Muscle of back (tissue), 11 donors: Measurements from ENCODE around the gene MBOAT1. TPM values are rescaled to one million over a fixed set of nuclear protein-coding genes. Genes with fewer than 3 reads are reported as not detected.

Experiments used
- DNase-seq, 3 donors: peaks; one replicate each; pipeline versions ENCODE4 v3.0.0 to v3.0.0-alpha.2; 2013
- polyA plus RNA-seq, 10 donors: library from polyadenylated mRNA; unstranded; fragments of 120-200 nt; gene quantifications; one replicate each; pipeline ENCODE4 v1.2.1, GENCODE V29; 2013; ENCODE audit not compliant: insufficient read length in 10 of 10

Gene MBOAT1
- polyA plus RNA-seq, 10 donors, result 3.7 to 5.9 (median 4.2) TPM

GRCh38 chr6:20235041-20235440 is 22.8 kb upstream of the MBOAT1 start:
- no peak for DNase-seq

- DNase-seq, result no peak
These were observed 21.9 kb upstream of the MBOAT1 start for GRCh38 chr6:20234136-20234535.

- no peak for DNase-seq
These were observed 20.9 kb upstream of the MBOAT1 start for GRCh38 chr6:20233007-20233730.

GRCh38 chr6:20232188-20232587 is 19.9 kb upstream of the MBOAT1 start:
- DNase-seq, result no peak

- no peak for DNase-seq
These were observed 18.3 kb upstream of the MBOAT1 start for GRCh38 chr6:20230401-20231119.

GRCh38 chr6:20229881-20230280 is 17.6 kb upstream of the MBOAT1 start:
- DNase-seq, result no peak

- DNase-seq, result no peak
These were observed 15.1 kb upstream of the MBOAT1 start for GRCh38 chr6:20227350-20227749.

GRCh38 chr6:20223141-20223540 is 10.9 kb upstream of the MBOAT1 start:
- no peak for DNase-seq

GRCh38 chr6:20221421-20221820 is 9.2 kb upstream of the MBOAT1 start:
- DNase-seq, result no peak

GRCh38 chr6:20220359-20220758 is 8.1 kb upstream of the MBOAT1 start:
- DNase-seq, result no peak

GRCh38 chr6:20217891-20218290 is 5.6 kb upstream of the MBOAT1 start:
- no peak for DNase-seq

GRCh38 chr6:20217324-20217855 is 5.1 kb upstream of the MBOAT1 start:
- no peak for DNase-seq

GRCh38 chr6:20215310-20215709 is 3.0 kb upstream of the MBOAT1 start:
- DNase-seq, result no peak

GRCh38 chr6:20213271-20213798 is 1.1 kb upstream of the MBOAT1 start:
- DNase-seq, result no peak

GRCh38 chr6:20211941-20212391 is 303 bp downstream of the MBOAT1 start:
- DNase-seq, result peak in 2 of 3 donors; percentile 18 to 48

- peak in 1 of 3 donors; percentile 26 for DNase-seq
These were observed 980 bp downstream of the MBOAT1 start for GRCh38 chr6:20211037-20211940.

GRCh38 chr6:20210158-20210557 is 2.1 kb downstream of the MBOAT1 start:
- DNase-seq, result no peak

GRCh38 chr6:20208687-20209378 is 3.4 kb downstream of the MBOAT1 start:
- DNase-seq, result no peak

GRCh38 chr6:20207088-20207418 is 5.2 kb downstream of the MBOAT1 start:
- no peak for DNase-seq

- no peak for DNase-seq
These were observed 6.5 kb downstream of the MBOAT1 start for GRCh38 chr6:20205722-20206161.

- no peak for DNase-seq
These were observed 7.8 kb downstream of the MBOAT1 start for GRCh38 chr6:20204512-20204894.
